B cell (primary cell): Measurements from ENCODE around the gene CCNA1. TPM values are rescaled to one million over a fixed set of nuclear protein-coding genes. Genes with fewer than 3 reads are reported as not detected.

Experiments used
- ATAC-seq: fragments of 200-7000 bp; cut with Tn5 transposase; one replicate; pipeline ENCODE4 v1.10.0; 2021; ENCODE audit warnings: low read depth, mild to moderate bottlenecking, moderate number of reproducible peaks, moderate library complexity
- CTCF ChIA-PET: fragments of 350-600 bp; sonication (Branson Sonifier 250); formaldehyde crosslinking; loops from one replicate; lab custom pipeline; 2021; ENCODE audit warnings: antibody characterized with exemption, inconsistent platforms; lab: Charles Lee
- POLR2A ChIA-PET: fragments of 350-600 bp; sonication (Branson Sonifier 250); formaldehyde crosslinking; loops from one replicate; lab custom pipeline; 2021; ENCODE audit warnings: antibody characterized with exemption; lab: Charles Lee
- DNase-seq: peaks from one replicate; pipeline ENCODE4 v3.0.0; 2013
- H2AFZ ChIP-seq: 2 replicates; pipeline ENCODE4 v1.6.1; 2012; ENCODE audit warnings: mild to moderate bottlenecking, low read depth, low read length; ENCODE audit not compliant: insufficient read depth, poor library complexity, severe bottlenecking
- H3K27ac ChIP-seq, 2 donors: 1 replicate in 1 of 2; 2 replicates in 1 of 2; pipeline ENCODE4 v1.5.1; 2012 to 2013; ENCODE audit warnings: low read length in 2 of 2, mild to moderate bottlenecking in 2 of 2, moderate library complexity in 1 of 2
- H3K27me3 ChIP-seq, 4 experiments: fragments of 200-600 bp in 1 of 4; sonication (generic) in 1 of 4; replicated peaks in 1 of 4; 1 replicate in 2 of 4; 2 replicates in 2 of 4; pipeline versions ENCODE4 v1.6.1 to v1.7.0; 2013 to 2016; ENCODE audit warnings: low read length in 3 of 4, mild to moderate bottlenecking in 2 of 4, mixed read lengths in 1 of 4, moderate library complexity in 1 of 4; ENCODE audit not compliant: insufficient read depth in 4 of 4, control insufficient read depth in 3 of 4; ENCODE audit errors: control extremely low read depth in 1 of 4
- H3K36me3 ChIP-seq, 2 experiments: replicated peaks in 1 of 2; 1 replicate in 1 of 2; 2 replicates in 1 of 2; pipeline versions ENCODE4 v1.6.1 to v1.7.1; 2013; ENCODE audit warnings: low read length in 1 of 2; ENCODE audit not compliant: insufficient read depth in 2 of 2, control insufficient read depth in 1 of 2; ENCODE audit errors: control extremely low read depth in 1 of 2, extremely low read depth in 1 of 2
- H3K4me1 ChIP-seq, 2 donors: fragments of 200-600 bp in 1 of 2; sonication (generic) in 1 of 2; 1 replicate in 1 of 2; 2 replicates in 1 of 2; pipeline versions ENCODE4 v1.5.1 to v1.6.1; 2013 to 2017; ENCODE audit warnings: low read length in 2 of 2; ENCODE audit not compliant: control insufficient read depth in 2 of 2, insufficient read depth in 2 of 2
- H3K4me2 ChIP-seq: replicated peaks from 2 replicates; pipeline ENCODE3; 2012; ENCODE audit warnings: mild to moderate bottlenecking, low read depth, low read length; ENCODE audit not compliant: poor library complexity, severe bottlenecking
- H3K4me3 ChIP-seq, 5 experiments: fragments of 200-600 bp in 1 of 5; sonication (generic) in 1 of 5; 1 replicate in 3 of 5; 2 replicates in 2 of 5; pipeline versions ENCODE4 v1.5.1 to v1.7.0; 2011 to 2016; ENCODE audit warnings: low read length in 4 of 5, mild to moderate bottlenecking in 4 of 5, low read depth in 2 of 5, control low read depth in 1 of 5, moderate library complexity in 1 of 5; ENCODE audit not compliant: insufficient read depth in 1 of 5; ENCODE audit errors: control extremely low read depth in 1 of 5, extremely low read depth in 1 of 5
- H3K79me2 ChIP-seq: fragments of 200-600 bp; sonication (generic); one replicate; pipeline ENCODE4 v1.6.0; 2016; ENCODE audit warnings: low read length; ENCODE audit not compliant: control insufficient read depth, insufficient read depth
- H3K9ac ChIP-seq: fragments of 200-600 bp; sonication (generic); 2 replicates; pipeline ENCODE4 v1.6.1; 2017; ENCODE audit warnings: mild to moderate bottlenecking, low read length, moderate library complexity
- H3K9me3 ChIP-seq, 3 donors: one replicate each; pipeline versions ENCODE4 v1.6.1 to v1.7.1; 2013; ENCODE audit warnings: low read length in 2 of 3; ENCODE audit not compliant: control insufficient read depth in 2 of 3, insufficient read depth in 1 of 3; ENCODE audit errors: control extremely low read depth in 1 of 3
- H4K20me1 ChIP-seq: 2 replicates; pipeline ENCODE4 v1.6.0; 2012; ENCODE audit warnings: mild to moderate bottlenecking, low read length; ENCODE audit not compliant: insufficient read depth, control insufficient read depth, poor library complexity, severe bottlenecking
- H3K27ac Mint-ChIP-seq: one replicate; pipeline ENCODE4 v1.8.0; 2021; ENCODE audit warnings: mixed read lengths
- H3K27me3 Mint-ChIP-seq: one replicate; pipeline ENCODE4 v1.8.0; 2021; ENCODE audit warnings: mixed read lengths
- H3K4me1 Mint-ChIP-seq: one replicate; pipeline ENCODE4 v1.8.0; 2021; ENCODE audit warnings: mixed read lengths
- H3K4me3 Mint-ChIP-seq: one replicate; pipeline ENCODE4 v1.8.0; 2021; ENCODE audit warnings: mixed read lengths
- H3K9me3 Mint-ChIP-seq: one replicate; pipeline ENCODE4 v1.8.0; 2022; ENCODE audit warnings: mixed read lengths; ENCODE audit not compliant: insufficient read depth
- EZH2 ChIP-seq: IDR thresholded peaks from 2 replicates; pipeline ENCODE4 v1.6.1; 2012; ENCODE audit warnings: borderline replicate concordance, low read depth, mild to moderate bottlenecking, moderate library complexity, low read length; ENCODE audit not compliant: insufficient read depth, poor library complexity, severe bottlenecking
- WGBS: methylation state at CpG from one replicate; pipeline ENCODE4 v1.1.5; 2013; ENCODE audit warnings: missing lambda C conversion rate; ENCODE audit not compliant: insufficient coverage; 5-methylcytosine and 5-hydroxymethylcytosine counted together
- intact Hi-C: fragments of 100-400 bp; cut with micrococcal nuclease; formaldehyde crosslinking; loops from one replicate; pipeline ENCODE4 v1.10.0; 2022
- polyA plus RNA-seq: library from polyadenylated mRNA; depleted of rRNA; stranded (reverse); fragments of >200 nt; gene quantifications from 2 replicates; pipeline ENCODE4 v1.2.3, GENCODE V29; 2012
- total RNA-seq, 2 donors: library from RNA; stranded (reverse); fragments of 120-200 nt in 1 of 2; gene quantifications; 1 replicate in 1 of 2; 2 replicates in 1 of 2; pipeline versions ENCODE4 v1.2.3 to v1.2.4, GENCODE V29; 2013 to 2022
- TF ChIP-seq, protein P1 (sequence below): fragments of 200-600 bp; IDR thresholded peaks from one replicate; pipeline ENCODE4 v1.8.0; 2022; ENCODE audit warnings: antibody characterized with exemption, mild to moderate bottlenecking

CCNA1 gene
- total and polyA plus RNA-seq, 2 donors (not counting 1 experiment from before 2014, with no cell fraction given): 0.15 to 0.69 TPM

DNA sequence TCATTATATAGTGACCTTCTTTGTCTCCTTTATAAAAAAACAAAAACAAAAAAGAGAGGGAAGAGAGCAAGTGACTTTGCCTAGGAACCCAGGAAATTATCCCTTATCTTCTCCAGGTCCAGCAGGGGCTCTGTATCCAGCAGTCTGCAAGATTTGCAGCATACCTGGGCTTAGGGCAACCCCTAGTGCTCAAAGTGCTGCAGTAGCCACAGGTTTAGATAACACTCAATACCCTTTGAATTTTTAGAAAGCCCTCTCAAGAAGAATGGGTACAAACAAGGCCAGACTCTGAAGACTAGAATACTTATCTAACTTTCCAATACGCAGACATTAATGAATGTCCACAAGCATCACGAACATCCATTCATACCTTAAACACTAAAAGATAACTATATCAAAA lies 43.2 kb downstream of the CCNA1 start:
- POLR2A ChIA-PET: no interaction called here
- H4K20me1 ChIP-seq: no peaks in the 10 kb centered on the region
- no peak overlapping the region for H3K4me3 ChIP-seq
- H3K27me3 ChIP-seq: no peaks in the 10 kb centered on the region
- no peak for ATAC-seq
- Mint-ChIP-seq H3K9me3 (peaks cover 7% of the 10 kb centered on the region), H3K4me3 (no peak overlapping the region), H3K27ac (no peak overlapping the region), H3K27me3 (peaks cover 9% of the 10 kb centered on the region), H3K4me1 (peaks cover 3% of the 10 kb centered on the region)
- peaks cover 0 to 3% of the 10 kb centered on the region in 2 donors for H3K4me1 ChIP-seq
- H3K9ac ChIP-seq: no peak overlapping the region
- CTCF ChIA-PET: no interaction called here
- intact Hi-C loops: no loop called here
- no peak overlapping the region for H3K27ac ChIP-seq
- WGBS: no CpG with 5 or more reads among the region's 2 CpGs
- H2AFZ ChIP-seq: no peak overlapping the region
- no peaks in the 10 kb centered on the region for H3K36me3 ChIP-seq
- TF ChIP-seq, protein P1, sequence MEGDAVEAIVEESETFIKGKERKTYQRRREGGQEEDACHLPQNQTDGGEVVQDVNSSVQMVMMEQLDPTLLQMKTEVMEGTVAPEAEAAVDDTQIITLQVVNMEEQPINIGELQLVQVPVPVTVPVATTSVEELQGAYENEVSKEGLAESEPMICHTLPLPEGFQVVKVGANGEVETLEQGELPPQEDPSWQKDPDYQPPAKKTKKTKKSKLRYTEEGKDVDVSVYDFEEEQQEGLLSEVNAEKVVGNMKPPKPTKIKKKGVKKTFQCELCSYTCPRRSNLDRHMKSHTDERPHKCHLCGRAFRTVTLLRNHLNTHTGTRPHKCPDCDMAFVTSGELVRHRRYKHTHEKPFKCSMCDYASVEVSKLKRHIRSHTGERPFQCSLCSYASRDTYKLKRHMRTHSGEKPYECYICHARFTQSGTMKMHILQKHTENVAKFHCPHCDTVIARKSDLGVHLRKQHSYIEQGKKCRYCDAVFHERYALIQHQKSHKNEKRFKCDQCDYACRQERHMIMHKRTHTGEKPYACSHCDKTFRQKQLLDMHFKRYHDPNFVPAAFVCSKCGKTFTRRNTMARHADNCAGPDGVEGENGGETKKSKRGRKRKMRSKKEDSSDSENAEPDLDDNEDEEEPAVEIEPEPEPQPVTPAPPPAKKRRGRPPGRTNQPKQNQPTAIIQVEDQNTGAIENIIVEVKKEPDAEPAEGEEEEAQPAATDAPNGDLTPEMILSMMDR: no peak
- TF ChIP-seq EZH2: no peak
- H3K9me3 ChIP-seq: peaks cover 6 to 14% (median 13%) of the 10 kb centered on the region in 3 donors
- H3K79me2 ChIP-seq: no peaks in the 10 kb centered on the region
- DNase-seq: no peak
- H3K4me2 ChIP-seq: no peak overlapping the region

DNA sequence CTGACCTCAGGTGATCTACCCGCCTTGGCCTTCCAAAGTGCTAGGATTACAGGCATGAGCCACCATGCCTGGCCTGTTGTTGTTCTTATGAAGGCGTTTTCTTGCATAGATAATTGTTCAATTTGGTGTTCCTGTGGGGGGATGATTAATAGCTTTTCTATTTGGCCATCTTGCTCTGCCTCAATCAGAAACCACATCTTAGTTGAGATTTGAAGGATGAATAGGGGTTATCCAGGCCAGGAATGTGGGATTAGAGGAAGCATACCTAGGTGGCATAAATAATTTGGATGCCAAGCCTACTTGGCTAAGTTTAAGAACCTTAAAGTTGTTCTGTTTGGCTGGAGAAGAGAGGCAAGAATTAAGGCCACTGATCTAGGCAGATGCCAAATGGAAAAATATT lies 44.4 kb downstream of the CCNA1 start:
- Mint-ChIP-seq H3K27me3 (peaks cover 9% of the 10 kb centered on the region), H3K4me1 (peaks cover 10% of the 10 kb centered on the region), H3K9me3 (peaks cover 7% of the 10 kb centered on the region), H3K27ac (no peak overlapping the region), H3K4me3 (no peak overlapping the region)
- Histone ChIP-seq H2AFZ (no peak overlapping the region), H4K20me1 (no peaks in the 10 kb centered on the region), H3K79me2 (no peaks in the 10 kb centered on the region), H3K4me1 (peaks cover 5 to 7% of the 10 kb centered on the region in 2 donors), H3K36me3 (no peaks in the 10 kb centered on the region), H3K9ac (no peak overlapping the region), H3K4me3 (no peak overlapping the region), H3K27ac (no peak overlapping the region), H3K9me3 (peaks cover 6 to 14% (median 13%) of the 10 kb centered on the region in 3 donors), H3K27me3 (no peaks in the 10 kb centered on the region), H3K4me2 (no peak overlapping the region)
- WGBS: no CpG with 5 or more reads among the region's 2 CpGs
- no peak for ATAC-seq
- intact Hi-C loops: no loop called here
- DNase-seq: no peak
- POLR2A ChIA-PET: no interaction called here
- CTCF ChIA-PET: no interaction called here
- TF ChIP-seq, protein P1: no peak
- no peak for TF ChIP-seq EZH2
